Measurements from ENCODE around the gene ZC3H8.

The ZC3H8 gene

DNA sequence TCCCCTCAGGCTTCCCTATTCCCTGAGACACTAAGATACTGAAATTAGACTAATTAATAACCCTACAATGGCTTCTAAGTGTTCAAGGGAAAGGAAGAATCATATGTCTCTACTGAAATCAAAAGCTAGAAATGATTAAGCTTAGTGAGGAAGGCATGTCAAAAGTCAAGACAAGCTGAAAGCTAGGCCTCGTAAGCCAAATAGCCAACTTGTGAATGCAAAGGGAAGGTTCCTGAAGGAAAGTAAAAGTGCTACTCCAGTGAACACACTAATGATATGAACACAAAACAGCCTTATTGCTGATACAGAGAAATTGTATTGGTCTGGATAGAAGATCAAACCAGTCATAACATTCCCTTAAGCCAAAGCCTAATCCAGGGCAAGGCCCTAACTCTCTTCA is 10.0 kb downstream of the ZC3H8 start:
- TF ChIP-seq, protein P1, sequence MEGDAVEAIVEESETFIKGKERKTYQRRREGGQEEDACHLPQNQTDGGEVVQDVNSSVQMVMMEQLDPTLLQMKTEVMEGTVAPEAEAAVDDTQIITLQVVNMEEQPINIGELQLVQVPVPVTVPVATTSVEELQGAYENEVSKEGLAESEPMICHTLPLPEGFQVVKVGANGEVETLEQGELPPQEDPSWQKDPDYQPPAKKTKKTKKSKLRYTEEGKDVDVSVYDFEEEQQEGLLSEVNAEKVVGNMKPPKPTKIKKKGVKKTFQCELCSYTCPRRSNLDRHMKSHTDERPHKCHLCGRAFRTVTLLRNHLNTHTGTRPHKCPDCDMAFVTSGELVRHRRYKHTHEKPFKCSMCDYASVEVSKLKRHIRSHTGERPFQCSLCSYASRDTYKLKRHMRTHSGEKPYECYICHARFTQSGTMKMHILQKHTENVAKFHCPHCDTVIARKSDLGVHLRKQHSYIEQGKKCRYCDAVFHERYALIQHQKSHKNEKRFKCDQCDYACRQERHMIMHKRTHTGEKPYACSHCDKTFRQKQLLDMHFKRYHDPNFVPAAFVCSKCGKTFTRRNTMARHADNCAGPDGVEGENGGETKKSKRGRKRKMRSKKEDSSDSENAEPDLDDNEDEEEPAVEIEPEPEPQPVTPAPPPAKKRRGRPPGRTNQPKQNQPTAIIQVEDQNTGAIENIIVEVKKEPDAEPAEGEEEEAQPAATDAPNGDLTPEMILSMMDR (IDR thresholded peaks at IDR 0.05; ENCODE audit: low read depth, low read length, poor library complexity, severe bottlenecking): no peak
- no peak for TF ChIP-seq EZH2phosphoT487 (IDR thresholded peaks at IDR 0.05; ENCODE audit: borderline replicate concordance, low read length)

DNA sequence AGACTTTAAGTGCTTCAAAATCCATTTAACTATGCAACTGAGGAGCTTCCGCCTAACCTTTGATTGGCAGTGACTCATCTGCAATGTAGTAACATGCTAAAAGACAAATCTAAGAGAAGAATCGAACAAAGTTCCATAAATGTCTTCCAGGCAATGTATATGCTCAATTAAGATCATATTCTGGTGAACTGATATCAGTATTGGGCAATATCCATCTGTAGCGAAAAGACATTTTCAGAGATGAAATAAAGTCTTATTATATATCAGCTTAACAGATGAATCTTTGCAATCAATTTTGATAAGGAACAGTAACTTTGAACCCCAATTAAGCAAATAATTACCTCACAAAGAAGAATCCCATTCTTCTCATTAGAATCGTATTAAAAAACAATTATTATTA is 11.6 kb downstream of the ZC3H8 start:
- TF ChIP-seq, protein P1 (IDR thresholded peaks at IDR 0.05; ENCODE audit: low read depth, low read length, poor library complexity, severe bottlenecking): no peak
- no peak for TF ChIP-seq EZH2phosphoT487 (IDR thresholded peaks at IDR 0.05; ENCODE audit: borderline replicate concordance, low read length)
- Histone ChIP-seq H3F3A (ENCODE audit: control insufficient read depth, insufficient read depth) (no peaks in the 10 kb centered on the region), H3K9me2 (replicated peaks; ENCODE audit: control insufficient read depth, low read length) (no peaks in the 10 kb centered on the region), H3K4me1 (ENCODE audit: control insufficient read depth, low read length) (peaks cover 3% of the 10 kb centered on the region; the same call in 1 of the 2 replicates), H3K27ac (ENCODE audit: low read depth, low read length) (no peak overlapping the region), H3K36me3 (ENCODE audit: control insufficient read depth, low read length) (peaks cover 86% of the 10 kb centered on the region), H3K9me3 (ENCODE audit: control insufficient read depth, insufficient read depth, low read length) (no peaks in the 10 kb centered on the region), H3K4me3 (ENCODE audit: low read length) (no peak overlapping the region), H3K4me2 (ENCODE audit: low read length) (no peak overlapping the region), H4K20me1 (ENCODE audit: control insufficient read depth, insufficient read depth, low read depth, low read length) (no peaks in the 10 kb centered on the region), H3K27me3 (ENCODE audit: control insufficient read depth, low read length) (no peaks in the 10 kb centered on the region), H3K79me2 (ENCODE audit: control insufficient read depth, low read length) (peaks cover 42% of the 10 kb centered on the region)

More for the DNA sequence above, 10.0 kb downstream of the ZC3H8 start:
- Histone ChIP-seq H3K4me1 (ENCODE audit: control insufficient read depth, low read length) (peaks cover 3% of the 10 kb centered on the region; the same call in 1 of the 2 replicates), H3K27me3 (ENCODE audit: control insufficient read depth, low read length) (no peaks in the 10 kb centered on the region), H3K4me3 (ENCODE audit: low read length) (no peak overlapping the region), H3K27ac (ENCODE audit: low read depth, low read length) (no peak overlapping the region), H3K79me2 (ENCODE audit: control insufficient read depth, low read length) (peaks cover 46% of the 10 kb centered on the region), H3K4me2 (ENCODE audit: low read length) (no peak overlapping the region), H4K20me1 (ENCODE audit: control insufficient read depth, insufficient read depth, low read depth, low read length) (no peaks in the 10 kb centered on the region), H3K36me3 (ENCODE audit: control insufficient read depth, low read length) (peaks cover 93% of the 10 kb centered on the region), H3K9me2 (replicated peaks; ENCODE audit: control insufficient read depth, low read length) (no peaks in the 10 kb centered on the region), H3K9me3 (ENCODE audit: control insufficient read depth, insufficient read depth, low read length) (no peaks in the 10 kb centered on the region), H3F3A (ENCODE audit: control insufficient read depth, insufficient read depth) (no peaks in the 10 kb centered on the region)

DNA sequence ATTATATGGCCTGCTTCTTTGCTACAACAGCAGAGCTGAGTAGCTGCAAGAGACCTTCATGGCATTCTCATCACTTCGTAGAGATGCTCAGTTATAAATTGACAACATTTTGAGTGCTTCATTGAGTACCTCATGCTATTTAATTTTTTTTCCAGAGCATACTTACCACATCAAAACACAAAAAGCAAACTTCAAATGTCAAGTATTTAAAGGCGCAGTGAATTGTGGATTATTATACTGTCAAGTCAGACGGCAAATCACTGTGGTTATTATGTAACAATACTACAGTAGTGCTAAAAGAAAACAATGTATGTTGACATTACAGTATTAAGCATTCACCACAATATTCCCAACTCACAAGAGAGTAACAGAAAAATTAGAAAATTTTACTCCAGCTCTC is 12.5 kb downstream of the ZC3H8 start:
- Histone ChIP-seq H3K9me3 (ENCODE audit: control insufficient read depth, insufficient read depth, low read length) (no peaks in the 10 kb centered on the region), H3K4me2 (ENCODE audit: low read length) (no peak overlapping the region), H3K4me1 (ENCODE audit: control insufficient read depth, low read length) (peaks cover 3% of the 10 kb centered on the region; the same call in 1 of the 2 replicates), H3K79me2 (ENCODE audit: control insufficient read depth, low read length) (peaks cover 42% of the 10 kb centered on the region), H3K36me3 (ENCODE audit: control insufficient read depth, low read length) (peaks cover 85% of the 10 kb centered on the region), H3K27me3 (ENCODE audit: control insufficient read depth, low read length) (no peaks in the 10 kb centered on the region), H3K4me3 (ENCODE audit: low read length) (no peak overlapping the region), H3K27ac (ENCODE audit: low read depth, low read length) (no peak overlapping the region), H3K9me2 (replicated peaks; ENCODE audit: control insufficient read depth, low read length) (no peaks in the 10 kb centered on the region), H4K20me1 (ENCODE audit: control insufficient read depth, insufficient read depth, low read depth, low read length) (no peaks in the 10 kb centered on the region), H3F3A (ENCODE audit: control insufficient read depth, insufficient read depth) (no peaks in the 10 kb centered on the region)
- no peak for TF ChIP-seq EZH2phosphoT487 (IDR thresholded peaks at IDR 0.05; ENCODE audit: borderline replicate concordance, low read length)
- TF ChIP-seq, protein P1 (IDR thresholded peaks at IDR 0.05; ENCODE audit: low read depth, low read length, poor library complexity, severe bottlenecking): no peak
